Measurements from ENCODE around the gene CCDC63. TPM values are rescaled to one million over a fixed set of nuclear protein-coding genes. Genes with fewer than 3 reads are reported as not detected.

The CCDC63 gene
- total RNA-seq, 1 experiment from 2014 or later, result not detected

DNA sequence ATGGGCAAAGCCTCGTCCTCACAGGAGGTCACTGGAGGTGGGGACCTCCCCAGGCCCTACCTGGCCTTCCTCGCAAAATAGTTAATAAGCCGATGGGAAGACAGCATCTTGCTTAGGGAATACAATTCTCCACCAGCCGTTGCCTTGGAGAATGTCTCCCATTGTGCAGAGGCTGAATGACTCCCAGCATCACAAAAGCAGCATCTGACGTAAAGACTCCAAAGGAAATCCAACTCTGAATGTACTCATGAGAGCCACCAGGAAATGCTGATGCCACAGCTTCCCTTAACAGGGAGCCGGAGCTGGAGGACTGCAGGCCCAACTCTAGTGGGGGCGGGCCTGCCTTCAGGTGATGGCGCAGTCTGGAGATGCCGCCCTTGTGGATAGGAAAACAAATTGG is 15.5 kb downstream of the CCDC63 start:
- intact Hi-C loops (cut with micrococcal nuclease; ENCODE audit: unreplicated experiment), result no loop called here
- ATAC-seq (no peak), DNase-seq (ENCODE audit: low read depth, low spot score) (no peak)
- TF ChIP-seq, protein P1, sequence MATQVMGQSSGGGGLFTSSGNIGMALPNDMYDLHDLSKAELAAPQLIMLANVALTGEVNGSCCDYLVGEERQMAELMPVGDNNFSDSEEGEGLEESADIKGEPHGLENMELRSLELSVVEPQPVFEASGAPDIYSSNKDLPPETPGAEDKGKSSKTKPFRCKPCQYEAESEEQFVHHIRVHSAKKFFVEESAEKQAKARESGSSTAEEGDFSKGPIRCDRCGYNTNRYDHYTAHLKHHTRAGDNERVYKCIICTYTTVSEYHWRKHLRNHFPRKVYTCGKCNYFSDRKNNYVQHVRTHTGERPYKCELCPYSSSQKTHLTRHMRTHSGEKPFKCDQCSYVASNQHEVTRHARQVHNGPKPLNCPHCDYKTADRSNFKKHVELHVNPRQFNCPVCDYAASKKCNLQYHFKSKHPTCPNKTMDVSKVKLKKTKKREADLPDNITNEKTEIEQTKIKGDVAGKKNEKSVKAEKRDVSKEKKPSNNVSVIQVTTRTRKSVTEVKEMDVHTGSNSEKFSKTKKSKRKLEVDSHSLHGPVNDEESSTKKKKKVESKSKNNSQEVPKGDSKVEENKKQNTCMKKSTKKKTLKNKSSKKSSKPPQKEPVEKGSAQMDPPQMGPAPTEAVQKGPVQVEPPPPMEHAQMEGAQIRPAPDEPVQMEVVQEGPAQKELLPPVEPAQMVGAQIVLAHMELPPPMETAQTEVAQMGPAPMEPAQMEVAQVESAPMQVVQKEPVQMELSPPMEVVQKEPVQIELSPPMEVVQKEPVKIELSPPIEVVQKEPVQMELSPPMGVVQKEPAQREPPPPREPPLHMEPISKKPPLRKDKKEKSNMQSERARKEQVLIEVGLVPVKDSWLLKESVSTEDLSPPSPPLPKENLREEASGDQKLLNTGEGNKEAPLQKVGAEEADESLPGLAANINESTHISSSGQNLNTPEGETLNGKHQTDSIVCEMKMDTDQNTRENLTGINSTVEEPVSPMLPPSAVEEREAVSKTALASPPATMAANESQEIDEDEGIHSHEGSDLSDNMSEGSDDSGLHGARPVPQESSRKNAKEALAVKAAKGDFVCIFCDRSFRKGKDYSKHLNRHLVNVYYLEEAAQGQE (IDR thresholded peaks at IDR 0.05; ENCODE audit: insufficient read depth in 1 of 2, low read depth in 2 of 2, low read length in 1 of 2), result no peak
- TF ChIP-seq TCF7L2 (IDR thresholded peaks at IDR 0.05; ENCODE audit: low read depth, low read length) (no peak), SIN3A (IDR thresholded peaks at IDR 0.05; ENCODE audit: borderline replicate concordance, insufficient read depth, low read depth, low read length) (no peak), POLR2AphosphoS5 (IDR thresholded peaks at IDR 0.05; ENCODE audit: low read depth, low read length) (no peak)
- TF ChIP-seq, protein P2, sequence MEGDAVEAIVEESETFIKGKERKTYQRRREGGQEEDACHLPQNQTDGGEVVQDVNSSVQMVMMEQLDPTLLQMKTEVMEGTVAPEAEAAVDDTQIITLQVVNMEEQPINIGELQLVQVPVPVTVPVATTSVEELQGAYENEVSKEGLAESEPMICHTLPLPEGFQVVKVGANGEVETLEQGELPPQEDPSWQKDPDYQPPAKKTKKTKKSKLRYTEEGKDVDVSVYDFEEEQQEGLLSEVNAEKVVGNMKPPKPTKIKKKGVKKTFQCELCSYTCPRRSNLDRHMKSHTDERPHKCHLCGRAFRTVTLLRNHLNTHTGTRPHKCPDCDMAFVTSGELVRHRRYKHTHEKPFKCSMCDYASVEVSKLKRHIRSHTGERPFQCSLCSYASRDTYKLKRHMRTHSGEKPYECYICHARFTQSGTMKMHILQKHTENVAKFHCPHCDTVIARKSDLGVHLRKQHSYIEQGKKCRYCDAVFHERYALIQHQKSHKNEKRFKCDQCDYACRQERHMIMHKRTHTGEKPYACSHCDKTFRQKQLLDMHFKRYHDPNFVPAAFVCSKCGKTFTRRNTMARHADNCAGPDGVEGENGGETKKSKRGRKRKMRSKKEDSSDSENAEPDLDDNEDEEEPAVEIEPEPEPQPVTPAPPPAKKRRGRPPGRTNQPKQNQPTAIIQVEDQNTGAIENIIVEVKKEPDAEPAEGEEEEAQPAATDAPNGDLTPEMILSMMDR (IDR thresholded peaks at IDR 0.05), result no peak
- no peaks in the 10 kb centered on the region for H3K9me3 ChIP-seq (ENCODE audit: control insufficient read depth, insufficient read depth, low read depth, low read length)
- H3K36me3 ChIP-seq (ENCODE audit: control insufficient read depth, insufficient read depth, low read length), result no peaks in the 10 kb centered on the region
- H3K4me1 ChIP-seq (ENCODE audit: control insufficient read depth, insufficient read depth, low read length), result no peaks in the 10 kb centered on the region
- no TSS peak for BruUV-seq (replicated peaks)
- CTCF ChIA-PET, result no interaction called here
- H3K27me3 ChIP-seq (ENCODE audit: control insufficient read depth, insufficient read depth, low read length), result no peaks in the 10 kb centered on the region
- H3K4me3 ChIP-seq (ENCODE audit: low read depth in 2 of 2, low read length in 2 of 2), result no peak overlapping the region
- H3K27ac ChIP-seq (ENCODE audit: low read length), result no peak overlapping the region
- POLR2A ChIA-PET, result no interaction called here
- in situ Hi-C loops (cut with HindIII; ENCODE audit: low pct_unique_long_range_greater_than_20kb, low sequenced_read_pairs), result no loop called here

GRCh38 chr12:110863161-110863560 is 16.4 kb downstream of the CCDC63 start:
- Histone ChIP-seq H3K27me3 (ENCODE audit: control insufficient read depth, insufficient read depth, low read length) (no peaks in the 10 kb centered on the region), H3K4me1 (ENCODE audit: control insufficient read depth, insufficient read depth, low read length) (no peaks in the 10 kb centered on the region), H3K27ac (ENCODE audit: low read length) (no peak overlapping the region), H3K9me3 (ENCODE audit: control insufficient read depth, insufficient read depth, low read depth, low read length) (no peaks in the 10 kb centered on the region), H3K4me3 (ENCODE audit: low read depth in 2 of 2, low read length in 2 of 2) (no peak overlapping the region), H3K36me3 (ENCODE audit: control insufficient read depth, insufficient read depth, low read length) (no peaks in the 10 kb centered on the region)
- ATAC-seq (no peak), DNase-seq (ENCODE audit: low read depth, low spot score) (no peak)
- intact Hi-C loops (cut with micrococcal nuclease; ENCODE audit: unreplicated experiment), result no loop called here
- POLR2A ChIA-PET, result no interaction called here
- no TSS peak for BruUV-seq (replicated peaks)
- TF ChIP-seq TCF7L2 (IDR thresholded peaks at IDR 0.05; ENCODE audit: low read depth, low read length) (no peak), POLR2AphosphoS5 (IDR thresholded peaks at IDR 0.05; ENCODE audit: low read depth, low read length) (no peak), SIN3A (IDR thresholded peaks at IDR 0.05; ENCODE audit: borderline replicate concordance, insufficient read depth, low read depth, low read length) (no peak)
- TF ChIP-seq, protein P1 (IDR thresholded peaks at IDR 0.05; ENCODE audit: insufficient read depth in 1 of 2, low read depth in 2 of 2, low read length in 1 of 2), result no peak
- TF ChIP-seq, protein P2 (IDR thresholded peaks at IDR 0.05), result no peak
- CTCF ChIA-PET, result no interaction called here
- in situ Hi-C loops (cut with HindIII; ENCODE audit: low pct_unique_long_range_greater_than_20kb, low sequenced_read_pairs), result no loop called here

Data from Panc1 (cell line).